ENCODE data around the gene KLHL13. TPM values are rescaled to one million over a fixed set of nuclear protein-coding genes. Genes with fewer than 3 reads are reported as not detected.
"Not testable (repeated sequence)": the region's sequence is repeated elsewhere in the genome, so short reads cannot be mapped to it uniquely, and the experiment has no call there.

Gene KLHL13
- total RNA-seq, 3 donors from 2014 or later = 1.6 to 21.3 (median 20.2) TPM

DNA sequence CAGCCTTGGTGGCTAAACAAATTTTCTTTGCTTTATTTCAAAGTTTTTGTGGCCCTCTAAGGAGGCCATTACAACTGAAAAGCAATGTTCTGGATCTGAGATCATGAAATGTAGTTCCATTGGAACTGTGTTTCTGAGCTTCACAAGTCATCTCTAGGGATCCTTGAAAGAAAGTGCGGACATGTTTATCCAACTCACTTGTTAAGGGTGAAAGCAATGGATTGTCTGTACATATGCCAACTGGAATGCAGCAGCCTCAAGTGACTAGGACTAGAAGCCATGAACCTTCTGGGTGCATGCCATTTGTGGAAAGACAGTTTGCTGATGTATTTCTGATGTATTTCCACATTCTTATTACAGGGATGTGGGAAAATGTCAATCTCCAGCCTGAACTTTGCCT lies 36.7 kb upstream of the KLHL13 start:
- DNase-seq (ENCODE audit: low spot score in 2 of 2) = no peak
- no peak for TF ChIP-seq POLR2A (IDR thresholded peaks at IDR 0.05)
- no peak for TF ChIP-seq POLR2AphosphoS5 (IDR thresholded peaks at IDR 0.05)
- no peak for TF ChIP-seq CTCF (IDR thresholded peaks at IDR 0.05)
- Histone ChIP-seq H3K4me1 (no peaks in the 10 kb centered on the region), H3K27ac (no peak overlapping the region), H3K4me3 (no peak overlapping the region), H3K27me3 (peaks cover 0 to 4% of the 10 kb centered on the region in 2 donors), H3K9me3 (no peaks in the 10 kb centered on the region), H3K36me3 (no peaks in the 10 kb centered on the region)
- intact Hi-C loops (cut with DNase I; ENCODE audit: low total_unique reads) = no loop called here

- Histone ChIP-seq H3K4me1 (no peaks in the 10 kb centered on the region), H3K27me3 (peaks cover 0 to 4% of the 10 kb centered on the region in 2 donors), H3K27ac (no peak overlapping the region), H3K4me3 (no peak overlapping the region), H3K9me3 (no peaks in the 10 kb centered on the region), H3K36me3 (no peaks in the 10 kb centered on the region)
- TF ChIP-seq POLR2AphosphoS5 (IDR thresholded peaks at IDR 0.05) = no peak
- TF ChIP-seq CTCF (IDR thresholded peaks at IDR 0.05) = no peak
- no peak for TF ChIP-seq POLR2A (IDR thresholded peaks at IDR 0.05)
- DNase-seq (ENCODE audit: low spot score in 2 of 2) = no peak
- intact Hi-C loops (cut with DNase I; ENCODE audit: low total_unique reads) = no loop called here
Measured at GRCh38 chrX:118152721-118153120, 36.1 kb upstream of the KLHL13 start.

DNA sequence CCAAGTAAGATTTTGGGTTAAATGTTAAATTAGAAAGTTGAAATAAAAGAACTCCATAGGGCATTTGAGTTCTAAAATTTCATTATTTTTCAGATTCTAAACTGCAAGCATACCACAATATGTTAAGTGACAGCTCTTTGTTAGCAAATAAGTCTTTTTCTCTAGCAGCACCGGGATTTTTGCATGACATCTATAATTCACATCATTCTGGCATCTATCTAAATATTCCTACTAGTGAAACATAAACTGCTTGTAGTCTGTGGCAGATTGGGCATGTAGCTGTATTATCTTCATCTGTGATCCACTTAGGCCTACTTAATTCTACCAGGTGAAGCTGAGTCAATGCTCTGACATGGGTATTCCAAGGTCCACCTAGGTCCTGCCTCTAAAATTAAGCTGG lies 32.1 kb upstream of the KLHL13 start:
- DNase-seq (ENCODE audit: low spot score in 2 of 2) = no peak

DNA sequence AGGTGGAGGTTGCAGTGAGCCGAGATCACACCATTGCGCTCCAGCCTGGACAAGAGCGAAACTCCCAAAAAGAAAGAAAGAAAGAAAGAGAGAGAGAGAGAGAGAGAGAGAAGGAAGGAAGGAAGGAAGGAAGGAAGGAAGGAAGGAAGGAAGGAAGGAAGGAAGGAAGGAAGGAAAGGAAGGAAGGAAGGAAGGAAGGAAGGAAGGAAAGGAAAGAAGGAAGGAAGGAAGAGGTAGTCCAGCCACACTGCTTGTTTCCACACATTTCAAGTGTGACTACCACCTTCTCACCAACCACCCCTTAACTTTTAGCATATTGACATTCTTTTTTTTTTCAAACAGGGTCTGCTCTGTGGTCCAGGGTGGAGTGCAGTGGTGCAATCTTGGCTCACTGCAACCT lies 31.2 kb upstream of the KLHL13 start:
- H3K27ac ChIP-seq; H3K36me3 ChIP-seq; H3K27me3 ChIP-seq; H3K9me3 ChIP-seq; intact Hi-C loops (cut with DNase I; ENCODE audit: low total_unique reads); H3K4me1 ChIP-seq; DNase-seq (ENCODE audit: low spot score in 2 of 2); H3K4me3 ChIP-seq: not testable (repeated sequence)

More for the DNA sequence above, 32.1 kb upstream of the KLHL13 start:
- H3K4me3 ChIP-seq = no peak overlapping the region
- intact Hi-C loops (cut with DNase I; ENCODE audit: low total_unique reads) = no loop called here
- no peaks in the 10 kb centered on the region for H3K27me3 ChIP-seq
- H3K4me1 ChIP-seq = no peaks in the 10 kb centered on the region
- TF ChIP-seq POLR2A (IDR thresholded peaks at IDR 0.05) = no peak
- no peaks in the 10 kb centered on the region for H3K36me3 ChIP-seq
- H3K9me3 ChIP-seq = no peaks in the 10 kb centered on the region
- H3K27ac ChIP-seq = no peak overlapping the region

- Histone ChIP-seq H3K27me3 (peaks cover 0 to 4% of the 10 kb centered on the region in 2 donors), H3K9me3 (no peaks in the 10 kb centered on the region), H3K4me3 (no peak overlapping the region), H3K27ac (no peak overlapping the region), H3K4me1 (no peaks in the 10 kb centered on the region), H3K36me3 (no peaks in the 10 kb centered on the region)
- intact Hi-C loops (cut with DNase I; ENCODE audit: low total_unique reads) = no loop called here
- DNase-seq (ENCODE audit: low spot score in 2 of 2) = no peak
- TF ChIP-seq CTCF (IDR thresholded peaks at IDR 0.05) (no peak), POLR2A (IDR thresholded peaks at IDR 0.05) (no peak), POLR2AphosphoS5 (IDR thresholded peaks at IDR 0.05) (no peak)
Measured at GRCh38 chrX:118143578-118143977, 27.0 kb upstream of the KLHL13 start.

DNA sequence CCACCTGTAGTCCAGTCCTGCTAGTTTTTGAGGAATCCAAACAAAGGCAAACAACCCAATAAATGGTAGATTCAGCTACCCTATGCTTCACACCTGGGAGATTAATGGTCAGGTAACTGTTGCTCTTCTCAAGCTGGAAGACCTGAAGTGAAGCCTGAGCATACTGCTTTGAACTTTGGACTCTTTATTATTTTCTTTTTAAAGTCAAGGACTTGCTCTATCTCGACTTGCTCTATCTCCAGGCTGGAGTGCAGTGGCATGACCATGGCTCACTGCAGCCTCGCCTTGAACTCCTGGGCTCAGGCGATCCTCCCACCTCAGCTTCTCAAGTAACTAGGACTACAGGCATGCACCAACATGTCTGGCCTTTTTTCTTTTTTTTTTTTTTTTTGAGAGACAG lies 14.7 kb upstream of the KLHL13 start:
- no peaks in the 10 kb centered on the region for H3K36me3 ChIP-seq
- DNase-seq (ENCODE audit: low spot score in 2 of 2) = no peak
- no peak overlapping the region for H3K4me3 ChIP-seq
- H3K9me3 ChIP-seq = no peaks in the 10 kb centered on the region
- H3K4me1 ChIP-seq = no peaks in the 10 kb centered on the region
- intact Hi-C loops (cut with DNase I; ENCODE audit: low total_unique reads) = no loop called here
- no peak for TF ChIP-seq CTCF (IDR thresholded peaks at IDR 0.05)
- no peak for TF ChIP-seq POLR2AphosphoS5 (IDR thresholded peaks at IDR 0.05)
- TF ChIP-seq POLR2A (IDR thresholded peaks at IDR 0.05) = no peak
- no peak overlapping the region for H3K27ac ChIP-seq
- H3K27me3 ChIP-seq = no peaks in the 10 kb centered on the region

All from breast epithelium (tissue), 4 donors.